Neural progenitor cell (in vitro differentiated cells): ENCODE data around the gene CABP7. TPM values are rescaled to one million over a fixed set of nuclear protein-coding genes. Genes with fewer than 3 reads are reported as not detected.

Experiments
- DNase-seq: peaks from one replicate; pipeline ENCODE4 v3.0.0-alpha.2; 2016; ENCODE audit warnings: low spot score
- H2AFZ ChIP-seq: fragments of 200-600 bp; sonication (generic); replicated peaks from 2 replicates; pipeline ENCODE4 v1.6.1; 2016; ENCODE audit warnings: antibody characterized with exemption
- H3F3A ChIP-seq: fragments of 200-600 bp; sonication (generic); 2 replicates; pipeline ENCODE4 v1.6.1; 2016; ENCODE audit warnings: antibody characterized with exemption, low read depth
- H3K27ac ChIP-seq: fragments of 200-600 bp; sonication (generic); 2 replicates; pipeline ENCODE4 v1.5.1; 2016; ENCODE audit warnings: mild to moderate bottlenecking
- H3K27me3 ChIP-seq: fragments of 200-600 bp; sonication (generic); 2 replicates; pipeline ENCODE4 v1.6.1; 2016; ENCODE audit warnings: mild to moderate bottlenecking, moderate library complexity
- H3K36me3 ChIP-seq: fragments of 200-600 bp; sonication (generic); 2 replicates; pipeline ENCODE4 v1.5.1; 2016
- H3K4me1 ChIP-seq: fragments of 200-600 bp; sonication (generic); 2 replicates; pipeline ENCODE4 v1.6.1; 2016; ENCODE audit warnings: mixed run types
- H3K4me2 ChIP-seq: fragments of 200-600 bp; sonication (generic); 2 replicates; pipeline ENCODE4 v1.6.1; 2016
- H3K4me3 ChIP-seq: fragments of 200-600 bp; sonication (generic); 2 replicates; pipeline ENCODE4 v1.5.1; 2016
- H3K79me2 ChIP-seq: fragments of 200-600 bp; sonication (generic); 2 replicates; pipeline ENCODE4 v1.6.1; 2016; ENCODE audit warnings: low read depth
- H3K9ac ChIP-seq: fragments of 200-600 bp; sonication (generic); 2 replicates; pipeline ENCODE4 v1.6.1; 2016
- H3K9me3 ChIP-seq: fragments of 200-600 bp; sonication (generic); 2 replicates; pipeline ENCODE4 v1.5.1; 2016; ENCODE audit warnings: low read depth
- H4K20me1 ChIP-seq: fragments of 200-600 bp; sonication (generic); 2 replicates; pipeline ENCODE4 v1.6.1; 2016; ENCODE audit warnings: low read depth
- H3K27ac Mint-ChIP-seq: 3 replicates; pipeline ENCODE4 v1.8.0; 2021; ENCODE audit warnings: mixed read lengths
- H3K27me3 Mint-ChIP-seq: 2 replicates; pipeline ENCODE4 v1.8.0; 2022; ENCODE audit warnings: low read depth, mild to moderate bottlenecking, inconsistent platforms, moderate library complexity, mixed read lengths; ENCODE audit not compliant: insufficient read depth
- H3K36me3 Mint-ChIP-seq: 3 replicates; pipeline ENCODE4 v1.8.0; 2021; ENCODE audit warnings: mixed read lengths
- H3K4me1 Mint-ChIP-seq: 3 replicates; pipeline ENCODE4 v1.8.0; 2021; ENCODE audit warnings: mixed read lengths
- H3K4me3 Mint-ChIP-seq: 3 replicates; pipeline ENCODE4 v1.8.0; 2021; ENCODE audit warnings: mild to moderate bottlenecking, moderate library complexity, mixed read lengths
- H3K9me3 Mint-ChIP-seq: 3 replicates; pipeline ENCODE4 v1.8.0; 2020; ENCODE audit warnings: mixed read lengths
- CTCF ChIP-seq: fragments of 200-600 bp; sonication (generic); IDR thresholded peaks from 2 replicates; pipeline ENCODE4 v1.5.1; 2017; ENCODE audit warnings: antibody characterized with exemption, mild to moderate bottlenecking
- EZH2 ChIP-seq: fragments of 200-600 bp; sonication (generic); IDR thresholded peaks from 2 replicates; pipeline ENCODE4 v1.6.1; 2017; ENCODE audit warnings: antibody characterized with exemption, mild to moderate bottlenecking, moderate library complexity
- EZH2phosphoT487 ChIP-seq: fragments of 200-600 bp; sonication (generic); IDR thresholded peaks from 2 replicates; pipeline ENCODE4 v1.6.1; 2017; ENCODE audit warnings: antibody characterized with exemption
- total RNA-seq: library from RNA; depleted of rRNA; stranded (reverse); fragments of >200 nt; gene quantifications from 2 replicates; pipeline ENCODE4 v1.2.3, GENCODE V29; 2015; ENCODE audit warnings: low replicate concordance

Gene CABP7
- total RNA-seq, 1 donor from 2014 or later: not detected

GRCh38 chr22:29710193-29710592 is 9.6 kb upstream of the CABP7 start:
- no peaks in the 10 kb centered on the region for H3K79me2 ChIP-seq
- peaks cover 9% of the 10 kb centered on the region for H3K4me1 ChIP-seq
- H3K9me3 Mint-ChIP-seq: no peaks in the 10 kb centered on the region
- no peaks in the 10 kb centered on the region for H3K36me3 Mint-ChIP-seq
- no peaks in the 10 kb centered on the region for H3K9me3 ChIP-seq
- H3K4me3 ChIP-seq: no peak overlapping the region
- H3K27ac ChIP-seq: no peak overlapping the region
- H3K4me1 Mint-ChIP-seq: peaks cover 19% of the 10 kb centered on the region
- no peak overlapping the region for H3K27ac Mint-ChIP-seq
- no peak for DNase-seq
- no peaks in the 10 kb centered on the region for H3F3A ChIP-seq
- peaks cover 34% of the 10 kb centered on the region for H3K27me3 Mint-ChIP-seq
- no peaks in the 10 kb centered on the region for H4K20me1 ChIP-seq
- H3K9ac ChIP-seq: no peak overlapping the region
- TF ChIP-seq EZH2 (no peak), CTCF (no peak), EZH2phosphoT487 (no peak)
- H3K4me2 ChIP-seq: no peak overlapping the region
- H2AFZ ChIP-seq: no peak overlapping the region
- H3K36me3 ChIP-seq: no peaks in the 10 kb centered on the region
- H3K27me3 ChIP-seq: peaks cover 2% of the 10 kb centered on the region
- no peak overlapping the region for H3K4me3 Mint-ChIP-seq

- Histone ChIP-seq H2AFZ (no peak overlapping the region), H3K9ac (no peak overlapping the region), H3K4me3 (no peak overlapping the region), H3K4me1 (peaks cover 6% of the 10 kb centered on the region), H3K79me2 (no peaks in the 10 kb centered on the region), H3K4me2 (no peak overlapping the region), H3F3A (no peaks in the 10 kb centered on the region), H3K27ac (no peak overlapping the region), H3K27me3 (peaks cover 2% of the 10 kb centered on the region), H4K20me1 (peaks cover 4% of the 10 kb centered on the region), H3K9me3 (no peaks in the 10 kb centered on the region), H3K36me3 (no peaks in the 10 kb centered on the region)
- Mint-ChIP-seq H3K36me3 (no peaks in the 10 kb centered on the region), H3K9me3 (no peaks in the 10 kb centered on the region), H3K4me3 (no peak overlapping the region), H3K27ac (no peak overlapping the region), H3K4me1 (peaks cover 16% of the 10 kb centered on the region), H3K27me3 (peaks cover 31% of the 10 kb centered on the region)
- no peak for DNase-seq
- TF ChIP-seq CTCF (no peak), EZH2 (no peak), EZH2phosphoT487 (no peak)
Observed at GRCh38 chr22:29710922-29711593, 8.7 kb upstream of the CABP7 start.

GRCh38 chr22:29712119-29712518 is 7.7 kb upstream of the CABP7 start:
- no peak for TF ChIP-seq EZH2
- no peak for TF ChIP-seq EZH2phosphoT487
- no peak for TF ChIP-seq CTCF
- Histone ChIP-seq H3K4me1 (no peaks in the 10 kb centered on the region), H3K4me3 (no peak overlapping the region), H3K9me3 (no peaks in the 10 kb centered on the region), H3K27me3 (peaks cover 7% of the 10 kb centered on the region), H3K79me2 (no peaks in the 10 kb centered on the region), H2AFZ (no peak overlapping the region), H3K36me3 (no peaks in the 10 kb centered on the region), H4K20me1 (peaks cover 14% of the 10 kb centered on the region), H3K9ac (no peak overlapping the region), H3F3A (no peaks in the 10 kb centered on the region), H3K27ac (no peak overlapping the region), H3K4me2 (no peak overlapping the region)
- DNase-seq: no peak
- Mint-ChIP-seq H3K4me1 (peaks cover 10% of the 10 kb centered on the region), H3K27ac (no peak overlapping the region), H3K27me3 (peaks cover 36% of the 10 kb centered on the region), H3K36me3 (no peaks in the 10 kb centered on the region), H3K9me3 (peaks cover 2% of the 10 kb centered on the region), H3K4me3 (no peak overlapping the region)
